Measurements from ENCODE around the gene CPHXL2. TPM values are rescaled to one million over a fixed set of nuclear protein-coding genes. Genes with fewer than 3 reads are reported as not detected.

CPHXL2 gene
- total RNA-seq, 1 experiment from 2014 or later, result not detected

GRCh38 chr16:75644240-75645012, 32.4 kb downstream of the CPHXL2 start:
- no peak for DNase-seq (ENCODE audit: low read depth)

GRCh38 chr16:75640598-75640997, 36.2 kb downstream of the CPHXL2 start:
- no peak for DNase-seq (ENCODE audit: low read depth)

- no peak for DNase-seq (ENCODE audit: low read depth)
Observed at GRCh38 chr16:75635036-75635435, 41.8 kb downstream of the CPHXL2 start.

- DNase-seq (ENCODE audit: low read depth), result no peak
Observed at GRCh38 chr16:75632857-75633256, 44.0 kb downstream of the CPHXL2 start.

- DNase-seq (ENCODE audit: low read depth), result no peak
Observed at GRCh38 chr16:75630052-75630451, 46.8 kb downstream of the CPHXL2 start.

- no peak for DNase-seq (ENCODE audit: low read depth)
Observed at GRCh38 chr16:75629132-75629531, 47.7 kb downstream of the CPHXL2 start.

- no peak for DNase-seq (ENCODE audit: low read depth)
Observed at GRCh38 chr16:75628351-75628750, 48.5 kb downstream of the CPHXL2 start.

- no peak for DNase-seq (ENCODE audit: low read depth)
Observed at GRCh38 chr16:75627851-75628250, 49.0 kb downstream of the CPHXL2 start.

GRCh38 chr16:75626806-75627205, 50.0 kb downstream of the CPHXL2 start:
- DNase-seq (ENCODE audit: low read depth), result no peak

- DNase-seq (ENCODE audit: low read depth), result peak; percentile 18
Observed at GRCh38 chr16:75624921-75625334, 51.9 kb downstream of the CPHXL2 start.

- DNase-seq (ENCODE audit: low read depth), result peak; percentile 98
Observed at GRCh38 chr16:75622761-75623605, 53.8 kb downstream of the CPHXL2 start, which contains the start of gene ADAT1. Gene ADAT1 (minus strand): TSS chr16:75623281. CDS start chr16:75620799, 2,482 bp downstream.

GRCh38 chr16:75621170-75621477, 55.7 kb downstream of the CPHXL2 start:
- peak; percentile 4 for DNase-seq (ENCODE audit: low read depth)

- DNase-seq (ENCODE audit: low read depth), result no peak
Observed at GRCh38 chr16:75620326-75621169, 56.3 kb downstream of the CPHXL2 start.

GRCh38 chr16:75618780-75619179, 58.0 kb downstream of the CPHXL2 start:
- DNase-seq (ENCODE audit: low read depth), result no peak

GRCh38 chr16:75617121-75617520, 59.7 kb downstream of the CPHXL2 start:
- no peak for DNase-seq (ENCODE audit: low read depth)

GRCh38 chr16:75616521-75617010, 60.2 kb downstream of the CPHXL2 start:
- DNase-seq (ENCODE audit: low read depth), result no peak

GRCh38 chr16:75615619-75616018, 61.2 kb downstream of the CPHXL2 start:
- no peak for DNase-seq (ENCODE audit: low read depth)

- no peak for DNase-seq (ENCODE audit: low read depth)
Observed at GRCh38 chr16:75614066-75614897, 62.5 kb downstream of the CPHXL2 start.

Measured in Daoy (cell line).